ENCODE data around the gene LBX2.

GRCh38 chr2:74500578-74500946, 1.2 kb upstream of the LBX2 start:
- TF ChIP-seq CTCF (IDR thresholded peaks at IDR 0.05) (no peak), ZFX (IDR thresholded peaks at IDR 0.05; ENCODE audit: borderline replicate concordance) (no peak)
